HEK293 (cell line): ENCODE measurements around the gene GJD3.

ENCODE experiments used
- MYNN ChIP-seq: fragments of 450-650 bp; formaldehyde crosslinking; IDR thresholded peaks from 2 replicates; pipeline ENCODE4 v1.5.1; 2016; ENCODE audit warnings: missing biosample characterization, missing genetic modification characterization, borderline replicate concordance
- ZBTB1 ChIP-seq: fragments of 450-650 bp; formaldehyde crosslinking; IDR thresholded peaks from 2 replicates; pipeline ENCODE4 v1.5.1; 2016; ENCODE audit warnings: missing biosample characterization, missing genetic modification characterization
- ZFP37 ChIP-seq: fragments of 450-650 bp; formaldehyde crosslinking; IDR thresholded peaks from 2 replicates; pipeline ENCODE4 v1.5.1; 2016; ENCODE audit warnings: missing biosample characterization, missing genetic modification characterization
- ZNF114 ChIP-seq: fragments of 450-650 bp; formaldehyde crosslinking; IDR thresholded peaks from 2 replicates; pipeline ENCODE4 v1.5.0; 2017; ENCODE audit warnings: missing biosample characterization, missing genetic modification characterization
- ZNF121 ChIP-seq: fragments of 450-650 bp; formaldehyde crosslinking; IDR thresholded peaks from 2 replicates; pipeline ENCODE4 v1.5.1; 2016; ENCODE audit warnings: missing biosample characterization, missing genetic modification characterization
- ZNF133 ChIP-seq: fragments of 450-650 bp; formaldehyde crosslinking; IDR thresholded peaks from 2 replicates; pipeline ENCODE4 v1.5.1; 2016; ENCODE audit warnings: missing biosample characterization, missing genetic modification characterization

DNA sequence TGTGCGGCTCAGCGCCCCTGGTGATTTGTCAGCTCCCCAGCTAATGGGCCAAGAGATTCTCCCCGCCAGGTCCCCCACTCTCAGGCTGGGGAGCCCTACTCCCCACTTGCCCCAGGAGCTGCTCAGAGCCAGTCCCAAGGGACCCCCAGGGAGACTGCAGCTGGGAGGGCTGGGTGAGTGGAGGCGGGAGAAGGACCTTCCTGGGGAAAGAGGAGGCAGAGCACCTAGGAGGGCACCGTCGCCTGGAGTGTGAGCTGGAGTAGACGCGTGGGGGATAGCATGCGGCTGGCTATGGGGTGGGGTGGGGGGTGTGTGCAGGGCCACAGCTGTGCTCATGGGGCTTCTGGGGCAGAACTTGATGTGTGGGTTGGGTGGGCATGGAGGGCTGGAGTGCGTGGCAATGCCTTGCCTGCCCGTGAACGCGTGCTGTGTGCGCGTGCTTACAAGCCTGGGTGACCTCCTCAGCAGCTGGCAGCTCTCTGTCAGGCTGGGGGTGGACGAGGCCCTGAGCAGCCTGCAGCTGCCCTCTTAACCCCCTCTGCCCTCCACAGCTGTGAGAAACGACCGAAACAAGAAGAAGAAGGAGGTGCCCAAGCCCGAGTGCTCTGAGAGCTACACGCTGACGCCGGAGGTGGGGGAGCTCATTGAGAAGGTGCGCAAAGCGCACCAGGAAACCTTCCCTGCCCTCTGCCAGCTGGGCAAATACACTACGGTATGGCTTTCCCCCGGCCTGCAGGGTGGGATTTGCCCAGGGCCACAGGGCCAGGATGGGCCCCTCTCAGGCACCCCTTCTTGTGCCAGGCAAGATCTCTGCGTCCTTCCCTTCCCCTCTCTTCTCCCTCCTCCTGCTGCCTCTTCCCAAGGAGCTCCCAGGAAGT is 12.9 kb downstream of the GJD3 start:
- TF ChIP-seq ZBTB1 (no peak), ZNF114 (tag by site-specific recombination) (no peak), ZFP37 (tag by site-specific recombination) (no peak), ZNF121 (tag by site-specific recombination) (no peak), MYNN (tag by site-specific recombination) (no peak), ZNF133 (tag by site-specific recombination) (no peak)
